Measurements from ENCODE around the gene KIFC3.

The KIFC3 gene

GRCh38 chr16:57785924-57786323 is 16.4 kb downstream of the KIFC3 start:
- no peak for TF ChIP-seq ZNF777 (tag by site-specific recombination; IDR thresholded peaks at IDR 0.05; ENCODE audit: borderline replicate concordance)
- no peak for TF ChIP-seq BCL11A (tag by site-specific recombination; IDR thresholded peaks at IDR 0.05; ENCODE audit: low read depth)
- no peak for TF ChIP-seq OSR2 (tag by site-specific recombination; IDR thresholded peaks at IDR 0.05)
- no peak for TF ChIP-seq ATF2 (tag by site-specific recombination; IDR thresholded peaks at IDR 0.05; ENCODE audit: low read depth)
- no peak for TF ChIP-seq ZNF274 (IDR thresholded peaks at IDR 0.05; ENCODE audit: low read length)
- no peak for TF ChIP-seq ZNF274 (tag by site-specific recombination; IDR thresholded peaks at IDR 0.05; ENCODE audit: borderline replicate concordance)
- no peak for TF ChIP-seq PRDM2 (tag by site-specific recombination; IDR thresholded peaks at IDR 0.05; ENCODE audit: borderline replicate concordance)
- no peak for TF ChIP-seq ZNF132 (tag by site-specific recombination; IDR thresholded peaks at IDR 0.05; ENCODE audit: borderline replicate concordance)
- no peak for TF ChIP-seq ZSCAN16 (tag by site-specific recombination; IDR thresholded peaks at IDR 0.05)
- no peak for TF ChIP-seq ZNF585B (tag by site-specific recombination; IDR thresholded peaks at IDR 0.05)
- TF ChIP-seq ZNF140 (tag by site-specific recombination; IDR thresholded peaks at IDR 0.05): no peak
- TF ChIP-seq AEBP2 (tag by site-specific recombination; IDR thresholded peaks at IDR 0.05; ENCODE audit: borderline replicate concordance): no peak
- no peak for TF ChIP-seq SETDB1 (IDR thresholded peaks at IDR 0.05; ENCODE audit: insufficient read length, low read length)
- no peak for TF ChIP-seq OVOL3 (tag by site-specific recombination; IDR thresholded peaks at IDR 0.05)
- no peaks in the 10 kb centered on the region for H3K9me3 ChIP-seq (ENCODE audit: control insufficient read depth, insufficient read depth, low read depth, low read length)
- no peaks in the 10 kb centered on the region for H3K36me3 ChIP-seq (ENCODE audit: control insufficient read depth in 2 of 2, insufficient read depth in 1 of 2, low read length in 2 of 2)
- H3K4me1 ChIP-seq (ENCODE audit: control insufficient read depth, insufficient read depth, low read length): no peaks in the 10 kb centered on the region
- H3K27ac ChIP-seq (ENCODE audit: extremely low read depth, low read depth, low read length): no peak overlapping the region
- POLR2A ChIA-PET: interaction anchor here (0.6 kb wide), 1 partner anchor 84 kb away, joined by 16 read pairs; no protein-coding TSS in a partner anchor
- no peak overlapping the region for H3K4me3 ChIP-seq (ENCODE audit: low read depth, low read length)
- CTCF ChIA-PET: no interaction called here

- POLR2A ChIA-PET: no interaction called here
- H3K27ac ChIP-seq (ENCODE audit: extremely low read depth, low read depth, low read length): no peak overlapping the region
- TF ChIP-seq PRDM4 (tag by site-specific recombination; IDR thresholded peaks at IDR 0.05) (no peak), ZNF311 (tag by site-specific recombination; IDR thresholded peaks at IDR 0.05; ENCODE audit: borderline replicate concordance) (no peak), ZNF768 (tag by site-specific recombination; IDR thresholded peaks at IDR 0.05) (no peak), ZNF266 (tag by site-specific recombination; IDR thresholded peaks at IDR 0.05; ENCODE audit: low read depth) (no peak), TRIM28 (IDR thresholded peaks at IDR 0.05; ENCODE audit: borderline replicate concordance, low read length) (no peak), ZNF274 (IDR thresholded peaks at IDR 0.05; ENCODE audit: low read length) (no peak), ZNF274 (tag by site-specific recombination; IDR thresholded peaks at IDR 0.05; ENCODE audit: borderline replicate concordance) (no peak), CTCF (tag by site-specific recombination; IDR thresholded peaks at IDR 0.05) (no peak), ZNF544 (tag by site-specific recombination; IDR thresholded peaks at IDR 0.05) (no peak), ZNF791 (tag by site-specific recombination; IDR thresholded peaks at IDR 0.05) (no peak), ZNF521 (tag by site-specific recombination; IDR thresholded peaks at IDR 0.05) (no peak)
Measured at GRCh38 chr16:57785385-57785784, 16.9 kb downstream of the KIFC3 start.

More at GRCh38 chr16:57785385-57785784, 16.9 kb downstream of the KIFC3 start:
- Histone ChIP-seq H3K9me3 (ENCODE audit: control insufficient read depth, insufficient read depth, low read depth, low read length) (no peaks in the 10 kb centered on the region), H3K4me1 (ENCODE audit: control insufficient read depth, insufficient read depth, low read length) (no peaks in the 10 kb centered on the region), H3K4me3 (ENCODE audit: low read depth, low read length) (no peak overlapping the region), H3K36me3 (ENCODE audit: control insufficient read depth in 2 of 2, insufficient read depth in 1 of 2, low read length in 2 of 2) (no peaks in the 10 kb centered on the region)
- CTCF ChIA-PET: no interaction called here
